ENCODE measurements around the gene MVD. TPM values are rescaled to one million over a fixed set of nuclear protein-coding genes. Genes with fewer than 3 reads are reported as not detected.

Gene MVD
- total RNA-seq, 3 donors from 2014 or later (not counting 1 experiment from before 2014, with no cell fraction given), result 176 to 271 (median 185) TPM

DNA sequence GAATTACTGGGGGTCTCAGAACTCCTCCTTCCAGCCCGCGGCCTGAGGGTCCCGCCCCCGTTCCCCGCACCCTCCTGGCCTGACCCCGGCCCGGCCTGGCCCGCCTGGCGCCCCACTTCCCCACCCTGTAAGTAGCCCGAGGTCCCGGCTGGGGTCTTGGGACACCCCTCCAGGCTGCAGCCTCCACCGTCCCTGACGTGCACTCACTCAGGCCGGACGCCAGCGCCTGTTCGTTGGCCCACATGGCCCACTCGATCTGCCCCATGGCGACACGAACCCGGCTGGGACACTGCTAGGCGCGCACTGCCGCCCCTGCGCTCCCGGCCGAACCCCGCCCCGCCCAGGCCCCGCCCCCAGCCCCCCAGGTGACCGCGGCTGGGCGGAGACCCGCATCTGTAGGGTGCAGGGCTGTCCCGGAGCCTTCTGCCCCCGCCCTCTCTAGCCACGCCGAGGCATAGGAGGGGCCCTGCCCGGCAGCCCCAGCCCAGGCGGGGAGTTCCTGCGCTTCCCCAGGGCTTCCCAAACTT is 12.1 kb downstream of the MVD start, which contains the start of gene CYBA:
Gene CYBA, minus strand, starts transcription at position 305 of the 527 bp plus-strand sequence. Its CDS starts 40 bp downstream, at position 265.
- Mint-ChIP-seq H3K4me1 (peaks cover 42 to 69% of the 10 kb centered on the region in 2 donors), H3K9me3 (no peaks in the 10 kb centered on the region), H3K36me3 (no peaks in the 10 kb centered on the region), H3K4me3 (peak within 1 kb of the TSS; percentile 95), H3K27me3 (ENCODE audit: low read depth in 2 of 2) (no peaks in the 10 kb centered on the region), H3K27ac (peak within 1 kb of the TSS; percentile 96 to 99)
- Histone ChIP-seq H3K4me1 (ENCODE audit: control insufficient read depth, insufficient read depth, low read length) (peaks cover 92% of the 10 kb centered on the region), H3K9me3 (ENCODE audit: control insufficient read depth, insufficient read depth, low read length) (no peaks in the 10 kb centered on the region), H3K27ac (ENCODE audit: low read length) (peak within 1 kb of the TSS; percentile 99), H3K4me3 (ENCODE audit: low read length) (peak within 1 kb of the TSS; percentile 87), H3K36me3 (ENCODE audit: control insufficient read depth, insufficient read depth, low read length) (peaks cover 35% of the 10 kb centered on the region), H3K27me3 (ENCODE audit: control insufficient read depth, insufficient read depth, low read length) (no peaks in the 10 kb centered on the region)
- DNase-seq (peak; percentile 87 to 88), ATAC-seq (peak; percentile 60 to 88 (median 71))
- intact Hi-C loops (cut with micrococcal nuclease), result loop anchor here (1.0 to 5.0 kb wide), 4 partner anchors 14 to 1264 kb away; no protein-coding TSS in a partner anchor
- under 1% methylated on average over 41 of the region's 41 CpGs for WGBS (ENCODE audit: insufficient coverage)
- TF ChIP-seq, protein P1, sequence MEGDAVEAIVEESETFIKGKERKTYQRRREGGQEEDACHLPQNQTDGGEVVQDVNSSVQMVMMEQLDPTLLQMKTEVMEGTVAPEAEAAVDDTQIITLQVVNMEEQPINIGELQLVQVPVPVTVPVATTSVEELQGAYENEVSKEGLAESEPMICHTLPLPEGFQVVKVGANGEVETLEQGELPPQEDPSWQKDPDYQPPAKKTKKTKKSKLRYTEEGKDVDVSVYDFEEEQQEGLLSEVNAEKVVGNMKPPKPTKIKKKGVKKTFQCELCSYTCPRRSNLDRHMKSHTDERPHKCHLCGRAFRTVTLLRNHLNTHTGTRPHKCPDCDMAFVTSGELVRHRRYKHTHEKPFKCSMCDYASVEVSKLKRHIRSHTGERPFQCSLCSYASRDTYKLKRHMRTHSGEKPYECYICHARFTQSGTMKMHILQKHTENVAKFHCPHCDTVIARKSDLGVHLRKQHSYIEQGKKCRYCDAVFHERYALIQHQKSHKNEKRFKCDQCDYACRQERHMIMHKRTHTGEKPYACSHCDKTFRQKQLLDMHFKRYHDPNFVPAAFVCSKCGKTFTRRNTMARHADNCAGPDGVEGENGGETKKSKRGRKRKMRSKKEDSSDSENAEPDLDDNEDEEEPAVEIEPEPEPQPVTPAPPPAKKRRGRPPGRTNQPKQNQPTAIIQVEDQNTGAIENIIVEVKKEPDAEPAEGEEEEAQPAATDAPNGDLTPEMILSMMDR (IDR thresholded peaks at IDR 0.05), result no peak

DNA sequence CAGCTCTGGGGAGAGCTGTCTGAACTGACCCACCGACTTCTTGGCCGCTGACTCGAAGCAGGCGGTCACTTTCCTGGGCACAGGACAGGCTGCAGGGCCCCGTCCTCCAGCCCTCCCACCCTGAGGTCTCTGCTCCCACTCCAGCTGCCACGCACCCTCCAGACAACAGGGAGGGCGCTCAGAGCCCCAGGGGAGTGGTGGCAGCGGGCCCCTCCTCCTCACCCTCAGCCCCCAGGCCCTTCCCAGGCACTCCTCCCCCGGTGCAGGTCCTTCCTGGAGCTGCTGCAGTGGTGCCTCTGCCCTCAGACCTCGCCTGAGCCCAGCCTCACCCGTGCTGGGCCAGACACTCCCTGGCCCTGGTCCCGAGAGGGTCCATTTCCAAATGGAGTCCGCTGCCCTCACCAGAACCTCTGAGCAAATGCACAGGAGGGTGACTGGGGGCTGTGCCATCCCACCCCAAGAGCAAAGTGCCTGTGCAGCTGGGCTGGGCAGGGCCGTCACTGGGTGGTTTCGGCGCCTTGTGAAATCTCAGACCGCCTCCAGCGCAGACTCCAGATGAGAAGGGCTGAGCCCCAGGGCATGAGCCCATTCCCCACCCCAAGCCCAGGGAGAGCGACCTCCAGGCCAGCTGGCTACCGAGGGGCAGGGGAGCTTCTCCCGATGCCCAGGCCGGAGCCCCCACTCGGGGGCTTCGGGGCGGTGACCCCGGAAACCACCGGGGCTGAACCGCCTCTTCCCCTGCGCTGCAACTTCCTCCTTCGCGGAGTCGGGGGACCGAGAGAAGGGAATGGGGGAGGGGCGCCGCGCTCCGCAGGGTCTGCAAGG is 12.8 kb downstream of the MVD start:
- peak overlapping the region; percentile 96 to 99 for H3K27ac Mint-ChIP-seq
- peaks cover 36% of the 10 kb centered on the region for H3K36me3 ChIP-seq (ENCODE audit: control insufficient read depth, insufficient read depth, low read length)
- DNase-seq, result peak; percentile 61 to 65
- H3K4me3 Mint-ChIP-seq, result peak overlapping the region; percentile 95
- ATAC-seq, result peak; percentile 10 to 25 (median 18)
- intact Hi-C loops (cut with micrococcal nuclease), result loop anchor here (2.0 to 5.0 kb wide), 2 partner anchors 51 to 1263 kb away; no protein-coding TSS in a partner anchor
- peak overlapping the region; percentile 99 for H3K27ac ChIP-seq (ENCODE audit: low read length)
- H3K9me3 Mint-ChIP-seq, result no peaks in the 10 kb centered on the region
- TF ChIP-seq, protein P1 (IDR thresholded peaks at IDR 0.05), result no peak
- H3K4me1 Mint-ChIP-seq, result peaks cover 46 to 74% of the 10 kb centered on the region in 2 donors
- peaks cover 92% of the 10 kb centered on the region for H3K4me1 ChIP-seq (ENCODE audit: control insufficient read depth, insufficient read depth, low read length)
- no peaks in the 10 kb centered on the region for H3K36me3 Mint-ChIP-seq
- H3K27me3 ChIP-seq (ENCODE audit: control insufficient read depth, insufficient read depth, low read length), result no peaks in the 10 kb centered on the region
- no peaks in the 10 kb centered on the region for H3K9me3 ChIP-seq (ENCODE audit: control insufficient read depth, insufficient read depth, low read length)
- H3K27me3 Mint-ChIP-seq (ENCODE audit: low read depth in 2 of 2), result no peaks in the 10 kb centered on the region
- H3K4me3 ChIP-seq (ENCODE audit: low read length), result peak overlapping the region; percentile 87
- 9% methylated on average over 37 of the region's 37 CpGs for WGBS (ENCODE audit: insufficient coverage)

DNA sequence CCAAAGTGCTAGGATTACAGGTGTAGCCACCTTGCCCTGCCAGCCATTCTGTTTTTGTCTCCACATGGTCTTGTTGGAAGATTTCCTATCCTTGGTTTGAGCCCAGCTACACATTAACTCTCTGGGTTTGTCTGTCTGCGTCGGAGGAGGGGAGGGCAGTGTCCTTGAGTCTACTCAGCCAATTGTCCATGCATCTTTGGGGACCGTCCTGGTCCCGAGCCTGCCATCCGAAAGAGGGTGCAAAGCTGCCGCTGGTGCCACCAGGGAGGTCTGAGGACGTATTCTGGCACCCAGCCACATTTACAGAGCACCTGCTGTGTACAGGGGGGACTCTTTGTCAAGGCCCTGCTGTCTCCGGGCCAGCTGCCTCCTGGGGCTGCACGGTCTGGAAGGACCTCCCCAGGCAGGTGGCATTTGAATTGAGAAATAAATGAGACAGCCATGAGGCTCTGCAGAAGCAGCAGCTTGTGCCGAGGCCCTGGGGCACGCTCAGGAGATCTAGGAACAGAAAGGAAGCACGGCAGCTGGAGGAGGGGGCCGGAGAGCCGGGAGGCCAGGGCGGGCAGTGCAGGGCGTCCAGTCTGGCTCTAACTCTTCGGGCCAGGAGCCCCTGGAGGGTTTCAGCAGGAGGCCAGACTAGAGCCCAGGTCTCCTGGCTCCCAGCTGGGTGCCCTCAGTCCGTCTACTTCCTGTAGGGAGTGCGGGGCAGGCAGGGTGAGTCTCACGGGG is 13.5 kb downstream of the MVD start:
- TF ChIP-seq, protein P1 (IDR thresholded peaks at IDR 0.05), result no peak
- intact Hi-C loops (cut with micrococcal nuclease), result no loop called here
- Mint-ChIP-seq H3K27me3 (ENCODE audit: low read depth in 2 of 2) (no peaks in the 10 kb centered on the region), H3K27ac (peak overlapping the region; percentile 96 to 99), H3K36me3 (no peaks in the 10 kb centered on the region), H3K9me3 (no peaks in the 10 kb centered on the region), H3K4me1 (peaks cover 46 to 74% of the 10 kb centered on the region in 2 donors), H3K4me3 (peak overlapping the region; percentile 95)
- DNase-seq (no peak), ATAC-seq (no peak)
- Histone ChIP-seq H3K36me3 (ENCODE audit: control insufficient read depth, insufficient read depth, low read length) (peaks cover 38% of the 10 kb centered on the region), H3K27ac (ENCODE audit: low read length) (peak overlapping the region; percentile 99), H3K4me3 (ENCODE audit: low read length) (peak overlapping the region; percentile 87), H3K9me3 (ENCODE audit: control insufficient read depth, insufficient read depth, low read length) (no peaks in the 10 kb centered on the region), H3K4me1 (ENCODE audit: control insufficient read depth, insufficient read depth, low read length) (peaks cover 88% of the 10 kb centered on the region), H3K27me3 (ENCODE audit: control insufficient read depth, insufficient read depth, low read length) (no peaks in the 10 kb centered on the region)
- WGBS (ENCODE audit: insufficient coverage), result 77% methylated on average over 20 of the region's 20 CpGs

All from natural killer cell (primary cell).